Loucy (cell line): ENCODE data around the gene WDR45B.

Experiments used
- H2AFZ ChIP-seq: fragments of 200-600 bp; sonication (generic); 2 replicates; pipeline ENCODE4 v1.6.0; 2016; ENCODE audit warnings: antibody characterized with exemption, mild to moderate bottlenecking, low read length, moderate library complexity
- H3F3A ChIP-seq: fragments of 200-600 bp; 2 replicates; pipeline ENCODE4 v1.6.0; 2016; ENCODE audit warnings: antibody characterized with exemption, low read depth, mild to moderate bottlenecking
- H3K27me3 ChIP-seq: fragments of 200-600 bp; sonication (generic); 2 replicates; pipeline ENCODE4 v1.6.1; 2014; ENCODE audit warnings: low read length, mild to moderate bottlenecking; ENCODE audit not compliant: insufficient read depth, poor library complexity, severe bottlenecking
- H3K36me3 ChIP-seq: fragments of 200-600 bp; sonication (generic); 2 replicates; pipeline ENCODE4 v1.6.1; 2016; ENCODE audit warnings: low read length; ENCODE audit not compliant: insufficient read depth
- H3K4me1 ChIP-seq: fragments of 200-600 bp; sonication (generic); 2 replicates; pipeline ENCODE4 v1.5.1; 2014; ENCODE audit warnings: low read length, mild to moderate bottlenecking; ENCODE audit not compliant: insufficient read depth, poor library complexity, severe bottlenecking
- H3K4me2 ChIP-seq: fragments of 200-600 bp; sonication (generic); 2 replicates; pipeline ENCODE4 v1.6.0; 2014; ENCODE audit warnings: antibody characterized with exemption, low read length, low read depth, mild to moderate bottlenecking; ENCODE audit not compliant: poor library complexity, severe bottlenecking
- H3K4me3 ChIP-seq: fragments of 200-600 bp; sonication (generic); 2 replicates; pipeline ENCODE4 v1.5.1; 2014; ENCODE audit warnings: low read length, mild to moderate bottlenecking, mixed read lengths; ENCODE audit not compliant: poor library complexity, severe bottlenecking
- H3K79me2 ChIP-seq: fragments of 200-600 bp; sonication (generic); 2 replicates; pipeline ENCODE4 v1.6.1; 2014; ENCODE audit warnings: low read length; ENCODE audit not compliant: insufficient read depth
- H3K9ac ChIP-seq: fragments of 200-600 bp; sonication (generic); 2 replicates; pipeline ENCODE4 v1.6.0; 2014; ENCODE audit warnings: mild to moderate bottlenecking, low read depth, low read length, moderate library complexity; ENCODE audit not compliant: poor library complexity, severe bottlenecking
- H3K9me2 ChIP-seq: fragments of 200-600 bp; sonication (generic); replicated peaks from 2 replicates; pipeline ENCODE4 v1.6.1; 2016; ENCODE audit warnings: low read depth, low read length, mixed read lengths
- H3K9me3 ChIP-seq: fragments of 200-600 bp; sonication (generic); 2 replicates; pipeline ENCODE4 v1.6.1; 2014; ENCODE audit warnings: mild to moderate bottlenecking, antibody characterized with exemption, low read length, low read depth; ENCODE audit not compliant: insufficient read depth
- H4K20me1 ChIP-seq: fragments of 200-600 bp; sonication (generic); 2 replicates; pipeline ENCODE4 v1.6.0; 2014; ENCODE audit warnings: antibody characterized with exemption, low read length, mild to moderate bottlenecking; ENCODE audit not compliant: insufficient read depth, poor library complexity, severe bottlenecking
- CTCF ChIP-seq: fragments of 200-600 bp; sonication (generic); conservative IDR thresholded peaks from 2 replicates; pipeline ENCODE4 v1.5.1; 2014; ENCODE audit warnings: mild to moderate bottlenecking, antibody characterized with exemption, low read length
- EZH2phosphoT487 ChIP-seq: fragments of 200-600 bp; IDR thresholded peaks from 2 replicates; pipeline ENCODE4 v1.6.1; 2018; ENCODE audit warnings: antibody characterized with exemption, mild to moderate bottlenecking, moderate library complexity, borderline replicate concordance

Gene WDR45B

GRCh38 chr17:82566129-82566960, 81.9 kb downstream of the WDR45B start:
- TF ChIP-seq EZH2phosphoT487: no peak
- no peak for TF ChIP-seq CTCF
- Histone ChIP-seq H3K4me2 (no peak overlapping the region), H3K9ac (no peak overlapping the region), H3K9me3 (no peaks in the 10 kb centered on the region), H3K4me3 (no peak overlapping the region), H3F3A (no peaks in the 10 kb centered on the region), H3K27me3 (no peaks in the 10 kb centered on the region), H3K9me2 (no peaks in the 10 kb centered on the region), H3K79me2 (peaks cover 69% of the 10 kb centered on the region), H3K4me1 (no peaks in the 10 kb centered on the region), H2AFZ (no peak overlapping the region), H4K20me1 (peaks cover 32% of the 10 kb centered on the region), H3K36me3 (peaks cover 78% of the 10 kb centered on the region)

DNA sequence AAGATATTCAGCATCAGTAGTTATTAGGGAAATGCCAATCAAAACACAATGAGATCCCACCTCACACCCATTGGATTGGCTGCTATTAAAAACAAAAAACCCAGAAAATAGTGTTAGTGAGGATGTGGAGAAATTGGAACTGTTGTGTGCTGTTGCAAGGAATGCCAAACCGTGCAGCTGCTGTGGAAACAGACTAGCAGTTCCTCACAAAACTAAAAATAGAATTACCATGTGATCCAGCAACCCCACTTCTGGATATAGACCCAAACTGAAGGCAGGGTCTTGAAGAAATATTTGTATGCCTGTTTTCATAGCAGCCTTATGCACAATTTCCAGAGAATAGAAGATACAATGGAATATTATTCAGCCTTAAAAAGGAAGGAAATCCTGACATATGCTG, 82.7 kb downstream of the WDR45B start:
- Histone ChIP-seq H3K4me2 (no peak overlapping the region), H3K9me3 (no peaks in the 10 kb centered on the region), H3K36me3 (peaks cover 71% of the 10 kb centered on the region), H4K20me1 (peaks cover 40% of the 10 kb centered on the region), H2AFZ (no peak overlapping the region), H3F3A (no peaks in the 10 kb centered on the region), H3K9ac (no peak overlapping the region), H3K4me1 (no peaks in the 10 kb centered on the region), H3K9me2 (no peaks in the 10 kb centered on the region), H3K27me3 (no peaks in the 10 kb centered on the region), H3K4me3 (no peak overlapping the region), H3K79me2 (peaks cover 76% of the 10 kb centered on the region)
- TF ChIP-seq EZH2phosphoT487 (no peak), CTCF (no peak)
